ENCODE results near the gene MACROH2A1. TPM values are rescaled to one million over a fixed set of nuclear protein-coding genes. Genes with fewer than 3 reads are reported as not detected.

Gene MACROH2A1
- total and polyA plus RNA-seq, 2 experiments from 2014 or later: 115 to 125 TPM

DNA sequence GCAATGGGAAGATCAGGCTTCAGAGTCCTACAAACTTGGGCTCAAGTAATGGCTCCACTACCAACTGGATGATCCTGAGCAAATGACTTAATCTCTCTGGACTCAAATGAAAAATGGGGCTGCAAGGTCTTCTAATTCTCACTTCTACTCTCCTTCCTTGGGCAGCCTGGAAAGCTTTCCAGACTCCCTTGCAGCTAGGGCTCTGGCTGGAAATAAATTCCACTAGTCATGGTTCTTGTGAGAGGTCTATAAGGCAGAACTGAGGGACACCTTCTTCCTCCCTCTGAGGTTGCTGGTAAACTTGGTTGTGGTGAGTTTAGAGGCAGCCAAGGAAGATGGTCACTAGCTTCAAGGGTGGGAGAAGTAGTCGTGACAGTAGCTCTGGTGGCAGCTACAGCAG is 29.6 kb upstream of the MACROH2A1 start:
- H3K9me3 ChIP-seq (ENCODE audit: low read depth): no peaks in the 10 kb centered on the region
- no peak overlapping the region for H2AFZ ChIP-seq
- WGBS, 2 experiments (ENCODE audit: low coverage in 1 of 2, low lambda C conversion rate in 2 of 2, missing lambda C conversion rate in 2 of 2): 80 to 85% methylated on average over 1 of the region's 1 CpG
- H3K9me2 ChIP-seq (ENCODE audit: insufficient read depth): no peaks in the 10 kb centered on the region
- H3F3A ChIP-seq (ENCODE audit: insufficient read depth): no peaks in the 10 kb centered on the region
- no peak overlapping the region for H3K4me2 ChIP-seq (ENCODE audit: unreplicated experiment)
- H3K27me3 ChIP-seq (replicated peaks; ENCODE audit: insufficient read depth): no peaks in the 10 kb centered on the region
- DNase-seq: no peak
- TF ChIP-seq EZH2phosphoT487 (IDR thresholded peaks at IDR 0.05; ENCODE audit: insufficient read depth, low read depth) (no peak), EZH2 (IDR thresholded peaks at IDR 0.05; ENCODE audit: insufficient read depth, poor library complexity, severe bottlenecking) (no peak)
- H3K27ac ChIP-seq: no peak overlapping the region
- no peaks in the 10 kb centered on the region for H4K20me1 ChIP-seq (ENCODE audit: insufficient read depth)
- in situ Hi-C loops (cut with MboI): no loop called here
- no peak overlapping the region for H3K4me3 ChIP-seq
- no peak overlapping the region for H3K9ac ChIP-seq
- no peaks in the 10 kb centered on the region for H3K79me2 ChIP-seq (ENCODE audit: insufficient read depth)
- no peaks in the 10 kb centered on the region for H3K36me3 ChIP-seq (ENCODE audit: low read depth)
- H3K4me1 ChIP-seq (ENCODE audit: insufficient read depth): peaks cover under 1% of the 10 kb centered on the region; the same call in 1 of the 2 replicates

DNA sequence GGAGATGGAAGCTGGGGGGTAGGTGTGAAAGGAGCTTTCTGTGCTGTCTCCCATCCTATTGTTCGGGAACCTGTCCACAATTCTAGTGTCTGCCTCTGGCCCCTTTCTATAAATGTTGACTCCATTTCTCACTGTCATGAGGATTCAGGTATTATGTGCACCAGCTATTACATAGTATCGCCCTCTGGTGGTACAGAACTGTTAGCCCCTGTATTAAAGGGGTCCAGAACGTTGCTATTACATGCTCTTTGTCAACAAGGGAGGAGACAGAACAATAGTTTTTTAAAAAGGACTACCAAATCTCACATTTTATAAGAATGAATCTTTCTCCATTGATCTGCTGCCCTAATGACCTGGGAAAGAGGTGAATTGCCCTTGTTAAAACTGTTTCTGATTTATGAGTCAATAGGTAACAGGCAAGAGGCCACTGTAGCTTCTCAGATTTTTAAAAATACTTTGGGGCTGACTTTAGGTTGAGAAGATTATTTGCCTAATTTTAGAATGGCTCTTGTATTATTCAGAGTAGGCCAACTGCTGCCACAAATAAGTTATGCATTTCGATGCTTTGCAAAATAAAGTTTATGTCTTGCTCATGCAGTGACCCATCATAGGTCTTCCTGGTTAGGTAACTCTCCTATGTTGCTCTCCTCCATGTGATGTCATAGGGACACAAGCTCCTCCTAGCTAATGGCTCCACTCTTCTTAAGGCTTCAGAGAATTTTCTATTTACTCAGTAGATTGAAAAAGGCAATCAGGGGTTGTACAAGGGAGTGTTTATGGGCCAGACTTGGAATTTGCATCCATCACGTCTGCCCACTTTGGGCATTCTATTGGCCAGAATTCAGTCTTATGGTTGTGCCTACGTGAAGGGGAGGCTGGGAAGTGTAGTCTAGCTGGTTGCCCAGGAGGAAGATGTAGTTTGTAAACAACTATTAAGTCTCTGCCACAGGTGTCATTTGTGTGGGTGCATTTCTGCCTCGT is 27.4 kb upstream of the MACROH2A1 start:
- Histone ChIP-seq H3K4me3 (no peak overlapping the region), H4K20me1 (ENCODE audit: insufficient read depth) (no peaks in the 10 kb centered on the region), H3K79me2 (ENCODE audit: insufficient read depth) (no peaks in the 10 kb centered on the region), H3K9me3 (ENCODE audit: low read depth) (no peaks in the 10 kb centered on the region), H3K36me3 (ENCODE audit: low read depth) (no peaks in the 10 kb centered on the region), H3K9ac (no peak overlapping the region), H3K4me2 (ENCODE audit: unreplicated experiment) (no peak overlapping the region), H3F3A (ENCODE audit: insufficient read depth) (no peaks in the 10 kb centered on the region), H3K9me2 (ENCODE audit: insufficient read depth) (no peaks in the 10 kb centered on the region), H2AFZ (no peak overlapping the region; the same call in 1 of the 2 replicates), H3K27me3 (replicated peaks; ENCODE audit: insufficient read depth) (no peaks in the 10 kb centered on the region), H3K27ac (no peak overlapping the region), H3K4me1 (ENCODE audit: insufficient read depth) (no peaks in the 10 kb centered on the region)
- no peak for TF ChIP-seq EZH2 (IDR thresholded peaks at IDR 0.05; ENCODE audit: insufficient read depth, poor library complexity, severe bottlenecking)
- no peak for TF ChIP-seq EZH2phosphoT487 (IDR thresholded peaks at IDR 0.05; ENCODE audit: insufficient read depth, low read depth)
- DNase-seq: peak; percentile 77
- 42 to 47% methylated on average over 7 of the region's 7 CpGs for WGBS, 2 experiments (ENCODE audit: low coverage in 1 of 2, low lambda C conversion rate in 2 of 2, missing lambda C conversion rate in 2 of 2)
- in situ Hi-C loops (cut with MboI): no loop called here

DNA sequence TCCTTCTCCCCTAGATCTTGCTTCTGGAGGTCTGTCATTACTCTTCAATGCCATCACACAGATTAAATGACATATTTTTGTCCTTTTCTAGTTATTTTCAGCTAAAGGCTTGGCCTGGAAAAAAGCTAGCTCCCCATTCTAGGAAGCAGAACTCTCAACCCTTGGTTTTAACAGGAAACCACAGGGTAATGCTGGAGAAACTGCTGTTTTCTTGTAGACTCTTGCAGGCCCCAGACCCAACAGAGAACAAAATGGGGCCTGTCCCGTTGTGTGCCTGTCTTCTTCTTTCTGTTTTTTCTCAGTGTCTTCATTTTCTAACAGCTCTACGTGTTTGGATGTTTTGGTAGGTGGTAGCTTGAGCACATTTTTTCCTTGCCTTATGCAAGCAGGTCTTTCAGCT is 26.6 kb upstream of the MACROH2A1 start:
- Histone ChIP-seq H3K4me3 (no peak overlapping the region), H3K4me1 (ENCODE audit: insufficient read depth) (no peaks in the 10 kb centered on the region), H3K36me3 (ENCODE audit: low read depth) (no peaks in the 10 kb centered on the region), H3F3A (ENCODE audit: insufficient read depth) (no peaks in the 10 kb centered on the region), H3K4me2 (ENCODE audit: unreplicated experiment) (no peak overlapping the region), H3K27me3 (replicated peaks; ENCODE audit: insufficient read depth) (no peaks in the 10 kb centered on the region), H3K9me2 (ENCODE audit: insufficient read depth) (no peaks in the 10 kb centered on the region), H3K9me3 (ENCODE audit: low read depth) (no peaks in the 10 kb centered on the region), H2AFZ (no peak overlapping the region; the same call in 1 of the 2 replicates), H3K27ac (no peak overlapping the region), H3K79me2 (ENCODE audit: insufficient read depth) (no peaks in the 10 kb centered on the region), H3K9ac (no peak overlapping the region), H4K20me1 (ENCODE audit: insufficient read depth) (no peaks in the 10 kb centered on the region)
- WGBS, 2 experiments (ENCODE audit: low coverage in 1 of 2, low lambda C conversion rate in 2 of 2, missing lambda C conversion rate in 2 of 2): 50 to 51% methylated on average over 2 of the region's 2 CpGs
- TF ChIP-seq EZH2 (IDR thresholded peaks at IDR 0.05; ENCODE audit: insufficient read depth, poor library complexity, severe bottlenecking) (no peak), EZH2phosphoT487 (IDR thresholded peaks at IDR 0.05; ENCODE audit: insufficient read depth, low read depth) (no peak)
- in situ Hi-C loops (cut with MboI): no loop called here
- no peak for DNase-seq

DNA sequence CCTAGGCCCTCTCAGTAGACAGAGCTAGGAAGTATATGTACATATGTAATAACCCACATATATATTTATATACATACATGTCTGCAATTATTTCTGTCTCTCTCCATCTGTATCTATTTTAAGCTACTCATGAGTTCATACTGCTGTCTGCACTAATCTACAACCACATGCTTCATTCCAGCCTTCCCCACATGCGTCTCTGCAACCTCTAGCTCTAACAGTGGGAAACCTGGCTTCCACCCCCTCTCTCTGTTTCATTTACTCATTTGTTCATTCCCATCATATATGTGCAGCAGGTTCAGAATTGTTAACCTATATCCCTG is 24.8 kb upstream of the MACROH2A1 start:
- no peak for TF ChIP-seq EZH2phosphoT487 (IDR thresholded peaks at IDR 0.05; ENCODE audit: insufficient read depth, low read depth)
- no peak for TF ChIP-seq EZH2 (IDR thresholded peaks at IDR 0.05; ENCODE audit: insufficient read depth, poor library complexity, severe bottlenecking)

More for the DNA sequence above, 24.8 kb upstream of the MACROH2A1 start:
- Histone ChIP-seq H3K36me3 (ENCODE audit: low read depth) (no peaks in the 10 kb centered on the region), H3K9ac (no peak overlapping the region), H3F3A (ENCODE audit: insufficient read depth) (no peaks in the 10 kb centered on the region), H3K4me1 (ENCODE audit: insufficient read depth) (no peaks in the 10 kb centered on the region), H2AFZ (no peak overlapping the region), H3K27me3 (replicated peaks; ENCODE audit: insufficient read depth) (peaks cover 6% of the 10 kb centered on the region; the same call in 1 of the 2 replicates), H3K9me3 (ENCODE audit: low read depth) (no peaks in the 10 kb centered on the region), H3K4me2 (ENCODE audit: unreplicated experiment) (no peak overlapping the region), H3K4me3 (no peak overlapping the region), H3K79me2 (ENCODE audit: insufficient read depth) (no peaks in the 10 kb centered on the region), H4K20me1 (ENCODE audit: insufficient read depth) (no peaks in the 10 kb centered on the region), H3K9me2 (ENCODE audit: insufficient read depth) (no peaks in the 10 kb centered on the region), H3K27ac (no peak overlapping the region)
- in situ Hi-C loops (cut with MboI): no loop called here
- 98 to 100% methylated on average over 1 of the region's 1 CpG for WGBS, 2 experiments (ENCODE audit: low coverage in 1 of 2, low lambda C conversion rate in 2 of 2, missing lambda C conversion rate in 2 of 2)
- no peak for DNase-seq
